ENCODE results near the gene FGD2. TPM values are rescaled to one million over a fixed set of nuclear protein-coding genes. Genes with fewer than 3 reads are reported as not detected.

Gene FGD2
- total RNA-seq, 1 experiment from 2014 or later, result 0.13 TPM

DNA sequence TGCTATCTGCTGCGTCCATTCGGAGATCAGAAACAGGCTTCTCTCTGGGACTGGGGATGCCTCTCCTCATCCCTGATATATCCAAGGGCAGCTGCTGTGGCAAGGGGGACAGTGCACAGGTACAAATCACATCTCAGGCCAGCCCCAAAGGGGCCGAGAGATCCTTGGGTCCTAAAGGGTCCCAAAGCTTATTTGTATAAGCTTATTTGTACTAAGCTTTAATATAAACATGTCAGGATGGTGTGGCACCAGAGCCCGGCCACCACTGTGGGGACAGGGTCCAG is 45.3 kb downstream of the FGD2 start:
- Histone ChIP-seq H2BK5ac (ENCODE audit: insufficient read length, low read length) (no peak overlapping the region), H2BK12ac (ENCODE audit: insufficient read length, low read depth, low read length) (no peak overlapping the region), H3K27me3 (ENCODE audit: insufficient read depth, low read length) (no peaks in the 10 kb centered on the region), H3K4me1 (ENCODE audit: insufficient read depth, low read length) (peaks cover 3% of the 10 kb centered on the region; the same call in 1 of the 2 replicates), H4K5ac (ENCODE audit: insufficient read length, low read depth, low read length) (no peak overlapping the region), H3T11ph (ENCODE audit: low read length) (no peak overlapping the region), H3K18ac (ENCODE audit: insufficient read length, low read depth, low read length) (no peak overlapping the region), H3K23ac (ENCODE audit: insufficient read length, low read depth, low read length) (no peak overlapping the region), H2AK5ac (ENCODE audit: insufficient read length, low read length) (no peak overlapping the region), H3K56ac (ENCODE audit: insufficient read length, low read depth, low read length) (no peak overlapping the region), H2AFZ (ENCODE audit: low read length) (no peak overlapping the region), H4K8ac (replicated peaks; ENCODE audit: insufficient read length, low read depth, low read length) (no peak overlapping the region), H3K79me1 (ENCODE audit: insufficient read depth, low read depth, low read length, poor library complexity, severe bottlenecking) (no peaks in the 10 kb centered on the region), H2BK20ac (ENCODE audit: low read depth, low read length, poor library complexity, severe bottlenecking) (no peak overlapping the region), H3K4me2 (ENCODE audit: insufficient read depth, insufficient read length, low read length) (no peak overlapping the region), H2BK120ac (ENCODE audit: low read depth, low read length, poor library complexity, severe bottlenecking) (no peak overlapping the region), H3K4ac (ENCODE audit: low read depth, low read length) (no peak overlapping the region), H3K27ac (ENCODE audit: insufficient read length, low read depth, low read length) (no peak overlapping the region), H4K20me1 (ENCODE audit: control insufficient read depth, insufficient read depth, insufficient read length) (no peaks in the 10 kb centered on the region), H2BK15ac (ENCODE audit: low read depth, low read length) (no peak overlapping the region), H4K91ac (ENCODE audit: insufficient read length, low read depth, low read length) (no peak overlapping the region), H3K9me3 (ENCODE audit: control insufficient read depth, low read depth, low read length) (no peaks in the 10 kb centered on the region), H3K23me2 (ENCODE audit: insufficient read length, low read depth, low read length, poor library complexity, severe bottlenecking) (no peaks in the 10 kb centered on the region), H3K79me2 (ENCODE audit: insufficient read depth, low read length) (no peaks in the 10 kb centered on the region), H3K9ac (ENCODE audit: extremely low read depth, insufficient read length, low read length) (no peak overlapping the region), H3K14ac (ENCODE audit: insufficient read depth, low read length) (no peak overlapping the region)
- H3K4me1 Mint-ChIP-seq, result peaks cover 24 to 36% of the 10 kb centered on the region in 2 experiments
- H3K4me3 Mint-ChIP-seq, result no peak overlapping the region
- H3K36me3 Mint-ChIP-seq (ENCODE audit: insufficient read depth in 1 of 3, low read depth in 3 of 3), result no peaks in the 10 kb centered on the region
- no CpG with 5 or more reads among the region's 4 CpGs for WGBS (ENCODE audit: extremely low coverage, insufficient read length, low lambda C conversion rate)
- no peaks in the 10 kb centered on the region for H3K9me3 Mint-ChIP-seq
- H3K27me3 Mint-ChIP-seq (ENCODE audit: low read depth), result no peaks in the 10 kb centered on the region
- no peak overlapping the region for H3K27ac Mint-ChIP-seq
- no peak for DNase-seq
- TF ChIP-seq, protein P1, sequence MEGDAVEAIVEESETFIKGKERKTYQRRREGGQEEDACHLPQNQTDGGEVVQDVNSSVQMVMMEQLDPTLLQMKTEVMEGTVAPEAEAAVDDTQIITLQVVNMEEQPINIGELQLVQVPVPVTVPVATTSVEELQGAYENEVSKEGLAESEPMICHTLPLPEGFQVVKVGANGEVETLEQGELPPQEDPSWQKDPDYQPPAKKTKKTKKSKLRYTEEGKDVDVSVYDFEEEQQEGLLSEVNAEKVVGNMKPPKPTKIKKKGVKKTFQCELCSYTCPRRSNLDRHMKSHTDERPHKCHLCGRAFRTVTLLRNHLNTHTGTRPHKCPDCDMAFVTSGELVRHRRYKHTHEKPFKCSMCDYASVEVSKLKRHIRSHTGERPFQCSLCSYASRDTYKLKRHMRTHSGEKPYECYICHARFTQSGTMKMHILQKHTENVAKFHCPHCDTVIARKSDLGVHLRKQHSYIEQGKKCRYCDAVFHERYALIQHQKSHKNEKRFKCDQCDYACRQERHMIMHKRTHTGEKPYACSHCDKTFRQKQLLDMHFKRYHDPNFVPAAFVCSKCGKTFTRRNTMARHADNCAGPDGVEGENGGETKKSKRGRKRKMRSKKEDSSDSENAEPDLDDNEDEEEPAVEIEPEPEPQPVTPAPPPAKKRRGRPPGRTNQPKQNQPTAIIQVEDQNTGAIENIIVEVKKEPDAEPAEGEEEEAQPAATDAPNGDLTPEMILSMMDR (conservative IDR thresholded peaks at IDR 0.05), result no peak
